ENCODE data around the gene MRPL11. TPM values are rescaled to one million over a fixed set of nuclear protein-coding genes. Genes with fewer than 3 reads are reported as not detected.
"Not testable (repeated sequence)": the region's sequence is repeated elsewhere in the genome, so short reads cannot be mapped to it uniquely, and the experiment has no call there.

Gene MRPL11
- total RNA-seq, 1 experiment from 2014 or later: 66.8 TPM

GRCh38 chr11:66467756-66468155, 29.1 kb upstream of the MRPL11 start:
- DNase-seq (ENCODE audit: extremely low read depth, low read depth): no peak

- no peak for DNase-seq (ENCODE audit: extremely low read depth, low read depth)
Measured at GRCh38 chr11:66467034-66467659, 28.5 kb upstream of the MRPL11 start.

- DNase-seq (ENCODE audit: extremely low read depth, low read depth): peak; percentile 80
Measured at GRCh38 chr11:66466225-66467033, 27.8 kb upstream of the MRPL11 start, which contains the start of gene PELI3. Gene PELI3, plus strand, starts transcription at chr11:66466905. Its CDS starts 1,224 bp downstream, at chr11:66468129.

- DNase-seq (ENCODE audit: extremely low read depth, low read depth): no peak
Measured at GRCh38 chr11:66465373-66466224, 27.0 kb upstream of the MRPL11 start.

- DNase-seq (ENCODE audit: extremely low read depth, low read depth): no peak
Measured at GRCh38 chr11:66464916-66465315, 26.3 kb upstream of the MRPL11 start.

GRCh38 chr11:66464116-66464515, 25.5 kb upstream of the MRPL11 start:
- not testable (repeated sequence) for DNase-seq (ENCODE audit: extremely low read depth, low read depth)

GRCh38 chr11:66462911-66463310, 24.3 kb upstream of the MRPL11 start:
- no peak for DNase-seq (ENCODE audit: extremely low read depth, low read depth)

- no peak for DNase-seq (ENCODE audit: extremely low read depth, low read depth)
Measured at GRCh38 chr11:66462010-66462409, 23.4 kb upstream of the MRPL11 start.

GRCh38 chr11:66459138-66459778, 20.6 kb upstream of the MRPL11 start:
- DNase-seq (ENCODE audit: extremely low read depth, low read depth): no peak

GRCh38 chr11:66457826-66458225, 19.2 kb upstream of the MRPL11 start:
- DNase-seq (ENCODE audit: extremely low read depth, low read depth): no peak

- no peak for DNase-seq (ENCODE audit: extremely low read depth, low read depth)
Measured at GRCh38 chr11:66454828-66455227, 16.2 kb upstream of the MRPL11 start.

GRCh38 chr11:66454247-66454646, 15.6 kb upstream of the MRPL11 start:
- DNase-seq (ENCODE audit: extremely low read depth, low read depth): no peak

GRCh38 chr11:66451663-66452062, 13.0 kb upstream of the MRPL11 start:
- no peak for DNase-seq (ENCODE audit: extremely low read depth, low read depth)

- no peak for DNase-seq (ENCODE audit: extremely low read depth, low read depth)
Measured at GRCh38 chr11:66450560-66450959, 11.9 kb upstream of the MRPL11 start.

- no peak for DNase-seq (ENCODE audit: extremely low read depth, low read depth)
Measured at GRCh38 chr11:66448523-66448922, 9.9 kb upstream of the MRPL11 start.

GRCh38 chr11:66447012-66447411, 8.4 kb upstream of the MRPL11 start:
- DNase-seq (ENCODE audit: extremely low read depth, low read depth): no peak

GRCh38 chr11:66443602-66444001, 5.0 kb upstream of the MRPL11 start:
- peak; percentile 20 for DNase-seq (ENCODE audit: extremely low read depth, low read depth)

- not testable (repeated sequence) for DNase-seq (ENCODE audit: extremely low read depth, low read depth)
Measured at GRCh38 chr11:66440940-66441282, 2.3 kb upstream of the MRPL11 start.

- not testable (repeated sequence) for DNase-seq (ENCODE audit: extremely low read depth, low read depth)
Measured at GRCh38 chr11:66440101-66440939, 1.7 kb upstream of the MRPL11 start.

GRCh38 chr11:66437979-66438503, 607 bp downstream of the MRPL11 start:
- DNase-seq (ENCODE audit: extremely low read depth, low read depth): no peak
